Effector memory CD4-positive, alpha-beta T cell (primary cell): ENCODE data around the gene VSIR.

ENCODE experiments used
- DNase-seq, 3 donors: peaks; one replicate each; pipeline ENCODE4 v3.0.0-alpha.2; 2020
- H3K27ac ChIP-seq: 2 replicates; pipeline ENCODE4 v1.7.0; 2013; ENCODE audit warnings: mild to moderate bottlenecking, low read length, moderate library complexity; ENCODE audit not compliant: insufficient read depth, poor library complexity, severe bottlenecking
- H3K27me3 ChIP-seq: replicated peaks from 2 replicates; pipeline ENCODE4 v1.7.0; 2013; ENCODE audit warnings: mild to moderate bottlenecking, low read length; ENCODE audit not compliant: insufficient read depth, control insufficient read depth, poor library complexity, severe bottlenecking
- H3K36me3 ChIP-seq: 2 replicates; pipeline ENCODE4 v1.7.0; 2013; ENCODE audit warnings: mild to moderate bottlenecking, low read length, moderate library complexity; ENCODE audit not compliant: control insufficient read depth, insufficient read depth
- H3K4me1 ChIP-seq: 2 replicates; pipeline ENCODE4 v1.7.0; 2013; ENCODE audit warnings: low read length, mild to moderate bottlenecking; ENCODE audit not compliant: control insufficient read depth, insufficient read depth, poor library complexity, severe bottlenecking
- H3K4me3 ChIP-seq: 2 replicates; pipeline ENCODE4 v1.7.0; 2013; ENCODE audit warnings: low read length, low read depth, mild to moderate bottlenecking; ENCODE audit not compliant: insufficient read depth, poor library complexity, severe bottlenecking
- H3K9me3 ChIP-seq: 2 replicates; pipeline ENCODE4 v1.7.0; 2013; ENCODE audit warnings: mild to moderate bottlenecking, low read length, moderate library complexity; ENCODE audit not compliant: control insufficient read depth

VSIR gene

DNA sequence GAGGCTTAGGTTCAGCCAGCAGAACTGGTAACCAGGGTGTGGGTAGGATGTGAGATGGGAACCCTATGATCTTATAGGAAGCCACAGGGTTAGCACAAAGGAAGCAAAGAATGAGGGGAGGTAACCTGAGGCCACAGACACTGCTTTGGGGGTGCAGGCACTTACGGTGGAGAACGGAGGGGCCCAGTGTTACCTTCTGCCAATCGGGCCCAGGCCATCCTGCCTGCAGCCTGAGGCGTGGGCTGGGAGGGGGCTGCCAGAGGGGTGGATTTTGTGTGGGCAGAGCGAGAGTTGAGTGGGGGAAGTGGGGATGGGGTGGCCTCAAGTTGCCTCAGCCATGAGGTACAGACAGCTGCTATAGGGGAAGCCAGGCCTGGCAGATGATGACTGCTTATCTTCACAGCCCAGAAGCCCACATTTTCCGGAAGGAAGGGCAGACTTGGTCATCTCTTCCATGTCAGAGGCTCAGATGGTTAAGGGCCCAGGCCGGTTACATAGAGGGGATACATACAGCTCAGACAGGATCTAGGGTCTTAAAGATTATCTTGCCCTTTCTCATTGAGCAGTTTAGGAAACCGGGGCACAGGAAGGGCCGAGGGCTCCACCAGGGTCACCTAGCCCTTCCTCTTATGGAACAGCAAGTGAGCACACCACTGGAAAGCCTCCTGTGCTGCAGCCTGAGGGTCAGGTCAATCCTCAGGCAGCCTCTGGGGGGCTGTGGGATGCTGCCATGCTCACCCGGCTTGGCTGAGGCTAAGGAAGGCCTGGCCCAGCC lies 24.4 kb upstream of the VSIR start:
- Histone ChIP-seq H3K9me3 (no peaks in the 10 kb centered on the region), H3K4me1 (no peaks in the 10 kb centered on the region), H3K27me3 (no peaks in the 10 kb centered on the region), H3K36me3 (no peaks in the 10 kb centered on the region), H3K4me3 (no peak overlapping the region), H3K27ac (no peak overlapping the region)
- DNase-seq = no peak

DNA sequence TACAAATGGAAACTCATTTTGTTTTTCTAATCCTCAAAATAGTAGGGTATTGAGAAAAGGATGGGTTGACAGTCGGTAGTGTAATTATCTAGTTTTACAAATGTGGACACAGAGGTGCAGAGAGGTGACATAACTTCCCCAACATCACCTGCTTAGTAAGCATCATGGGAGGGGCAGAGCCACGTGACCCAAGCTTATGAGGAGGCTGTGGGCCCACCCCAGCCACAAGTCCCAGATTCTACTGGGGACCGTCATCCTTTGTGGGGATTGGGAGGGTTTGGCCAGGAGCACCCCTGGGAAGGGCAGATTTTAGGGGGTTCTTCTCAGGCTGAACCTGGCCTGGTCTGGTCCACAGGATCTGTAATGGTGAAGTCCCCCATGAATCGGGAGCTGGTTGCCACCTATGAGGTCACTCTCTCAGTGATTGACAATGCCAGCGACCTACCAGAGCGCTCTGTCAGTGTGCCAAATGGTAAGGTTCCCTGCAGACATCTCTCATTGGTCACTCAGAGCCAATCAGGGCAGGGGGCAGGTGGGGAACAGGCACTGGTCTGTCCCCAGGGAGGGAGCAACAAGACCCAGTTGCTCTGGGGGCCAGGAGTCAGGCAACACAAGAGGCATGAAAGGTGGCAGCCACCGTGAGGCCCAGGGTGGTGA lies 23.6 kb upstream of the VSIR start:
- Histone ChIP-seq H3K9me3 (no peaks in the 10 kb centered on the region), H3K4me3 (no peak overlapping the region), H3K27ac (no peak overlapping the region), H3K27me3 (no peaks in the 10 kb centered on the region), H3K36me3 (no peaks in the 10 kb centered on the region), H3K4me1 (no peaks in the 10 kb centered on the region)
- DNase-seq = no peak

GRCh38 chr10:71795248-71795647 lies 21.9 kb upstream of the VSIR start:
- no peaks in the 10 kb centered on the region for H3K4me1 ChIP-seq

GRCh38 chr10:71790749-71791440 lies 17.6 kb upstream of the VSIR start:
- Histone ChIP-seq H3K27me3 (no peaks in the 10 kb centered on the region), H3K36me3 (no peaks in the 10 kb centered on the region), H3K9me3 (no peaks in the 10 kb centered on the region), H3K4me3 (no peak overlapping the region), H3K27ac (no peak overlapping the region), H3K4me1 (no peaks in the 10 kb centered on the region)
- DNase-seq = no peak

More at GRCh38 chr10:71795248-71795647, 21.9 kb upstream of the VSIR start:
- Histone ChIP-seq H3K4me3 (no peak overlapping the region), H3K36me3 (no peaks in the 10 kb centered on the region), H3K9me3 (no peaks in the 10 kb centered on the region), H3K27me3 (no peaks in the 10 kb centered on the region), H3K27ac (no peak overlapping the region)
- no peak for DNase-seq

DNA sequence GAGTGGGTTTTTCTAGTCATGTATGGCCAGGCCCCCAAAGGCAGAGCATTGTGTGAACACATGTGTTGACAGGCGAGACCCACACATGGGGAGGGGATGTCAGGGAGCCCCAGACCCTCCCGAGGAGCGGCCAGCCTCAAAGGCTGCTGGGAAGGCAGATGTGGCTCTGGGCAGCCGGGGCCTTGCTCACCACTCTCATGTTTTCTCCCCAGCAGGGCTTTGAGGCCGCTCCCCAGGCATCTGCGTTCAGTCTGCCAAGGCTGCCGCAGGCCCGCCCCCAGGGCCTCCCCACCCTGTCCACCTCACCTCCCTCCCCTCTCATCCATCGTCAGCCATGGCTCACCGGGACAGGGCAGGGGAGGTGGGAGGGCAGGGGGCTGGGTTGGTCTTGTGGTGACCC lies 16.6 kb upstream of the VSIR start:
- Histone ChIP-seq H3K27me3 (no peaks in the 10 kb centered on the region), H3K36me3 (no peaks in the 10 kb centered on the region), H3K4me1 (no peaks in the 10 kb centered on the region), H3K27ac (no peak overlapping the region), H3K9me3 (no peaks in the 10 kb centered on the region), H3K4me3 (no peak overlapping the region)
- no peak for DNase-seq

- Histone ChIP-seq H3K4me3 (no peak overlapping the region), H3K27me3 (no peaks in the 10 kb centered on the region), H3K9me3 (no peaks in the 10 kb centered on the region), H3K4me1 (no peaks in the 10 kb centered on the region), H3K36me3 (no peaks in the 10 kb centered on the region), H3K27ac (no peak overlapping the region)
- DNase-seq = no peak
Observed at GRCh38 chr10:71788954-71789353, 15.6 kb upstream of the VSIR start.

GRCh38 chr10:71784679-71785272 lies 11.5 kb upstream of the VSIR start:
- no peak overlapping the region for H3K4me3 ChIP-seq
- no peak overlapping the region for H3K27ac ChIP-seq
- no peaks in the 10 kb centered on the region for H3K9me3 ChIP-seq
- H3K36me3 ChIP-seq = no peaks in the 10 kb centered on the region
- no peaks in the 10 kb centered on the region for H3K4me1 ChIP-seq
- no peak for DNase-seq
- H3K27me3 ChIP-seq = no peaks in the 10 kb centered on the region

DNA sequence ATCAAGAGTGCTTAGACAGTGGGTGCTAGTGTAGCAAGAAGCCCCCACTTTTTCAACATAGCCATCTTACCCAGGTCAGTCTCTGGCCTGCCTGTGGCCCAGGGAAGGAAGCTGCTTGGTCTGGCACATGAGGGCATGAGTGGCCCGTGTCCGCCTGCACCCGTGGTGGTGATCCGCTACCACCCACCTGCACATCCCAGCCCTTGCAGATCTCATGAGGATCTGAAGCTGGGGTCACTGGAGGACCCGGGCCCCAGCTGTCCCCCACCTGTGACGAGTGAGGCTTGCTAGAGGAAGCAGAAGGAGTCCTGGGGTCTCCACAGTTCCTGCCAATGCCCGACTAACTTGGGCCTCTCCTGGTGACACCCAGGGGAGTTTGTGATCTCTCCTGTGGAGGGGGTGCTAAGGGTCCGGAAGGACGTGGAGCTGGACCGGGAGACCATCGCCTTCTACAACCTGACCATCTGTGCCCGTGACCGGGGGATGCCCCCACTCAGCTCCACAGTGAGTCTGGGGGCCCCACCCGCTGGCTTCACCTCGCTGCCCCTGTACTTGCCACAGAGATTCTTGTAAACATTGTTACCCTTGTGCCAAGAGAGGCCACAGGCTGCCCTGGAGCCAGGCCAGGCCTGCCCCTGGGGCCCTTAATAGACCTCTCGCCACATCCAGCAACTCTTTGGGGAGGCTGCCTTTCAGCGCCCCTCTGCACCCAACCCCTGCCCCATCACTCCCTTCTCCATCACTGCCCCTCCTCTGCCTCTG lies 10.8 kb upstream of the VSIR start:
- H3K4me1 ChIP-seq = no peaks in the 10 kb centered on the region
- no peaks in the 10 kb centered on the region for H3K27me3 ChIP-seq
- H3K27ac ChIP-seq = no peak overlapping the region
- H3K36me3 ChIP-seq = no peaks in the 10 kb centered on the region
- no peak overlapping the region for H3K4me3 ChIP-seq
- H3K9me3 ChIP-seq = no peaks in the 10 kb centered on the region
- DNase-seq = no peak

DNA sequence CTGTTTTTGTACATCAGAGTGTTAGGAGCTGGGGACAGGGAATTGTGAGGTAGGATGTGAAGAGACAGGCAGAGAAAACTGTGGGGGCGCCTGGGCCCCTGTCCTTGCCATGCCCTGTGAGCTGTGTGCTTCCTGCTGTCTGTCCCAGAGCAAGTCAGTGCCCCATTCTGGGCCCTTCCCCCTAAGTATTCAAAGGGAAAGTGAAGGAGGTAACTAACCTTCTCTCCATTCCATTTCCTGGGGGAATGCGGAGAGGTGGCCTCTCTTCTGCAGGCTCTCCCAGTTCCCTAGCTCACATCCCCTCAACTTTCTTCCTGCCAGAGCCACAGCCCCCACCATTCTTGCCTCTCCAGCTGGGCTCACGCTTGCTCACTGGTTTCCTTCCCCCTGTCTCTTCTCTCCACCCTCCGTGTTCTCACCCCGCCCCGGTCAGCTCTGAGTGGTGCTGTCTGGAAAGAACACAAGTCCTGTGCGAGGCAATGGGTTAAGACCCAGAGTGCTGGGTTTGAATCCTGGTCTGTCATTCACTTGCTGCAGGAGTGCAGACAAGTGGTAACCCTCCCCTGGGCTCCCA lies 9.7 kb upstream of the VSIR start:
- Histone ChIP-seq H3K4me1 (no peaks in the 10 kb centered on the region), H3K4me3 (no peak overlapping the region), H3K9me3 (no peaks in the 10 kb centered on the region), H3K27me3 (no peaks in the 10 kb centered on the region), H3K27ac (no peak overlapping the region), H3K36me3 (no peaks in the 10 kb centered on the region)
- DNase-seq = no peak
